Activated CD8-positive, alpha-beta T cell treated with anti-CD3 and anti-CD28 coated beads for 36 hours (primary cell): ENCODE results near the gene COX6B2. TPM values are rescaled to one million over a fixed set of nuclear protein-coding genes. Genes with fewer than 3 reads are reported as not detected.

Source experiments
- ATAC-seq: fragments of 200-7000 bp; cut with Tn5 transposase; one replicate; pipeline ENCODE4 v1.10.0; 2021; ENCODE audit warnings: mild to moderate bottlenecking, moderate library complexity
- CTCF ChIA-PET: fragments of 350-600 bp; sonication (Branson Sonifier 250); formaldehyde crosslinking; loops from one replicate; lab custom pipeline; 2021; ENCODE audit warnings: antibody characterized with exemption; lab: Charles Lee
- POLR2A ChIA-PET: fragments of 350-600 bp; sonication (Branson Sonifier 250); formaldehyde crosslinking; loops from one replicate; lab custom pipeline; 2021; ENCODE audit warnings: antibody characterized with exemption; lab: Charles Lee
- DNase-seq: peaks from one replicate; pipeline ENCODE4 v3.0.0-alpha.2; 2020
- H3K27ac Mint-ChIP-seq: one replicate; pipeline ENCODE4 v1.8.0; 2021; ENCODE audit warnings: mild to moderate bottlenecking, mixed read lengths
- H3K27me3 Mint-ChIP-seq: one replicate; pipeline ENCODE4 v1.8.0; 2021; ENCODE audit warnings: mixed read lengths
- H3K36me3 Mint-ChIP-seq: one replicate; pipeline ENCODE4 v1.8.0; 2021; ENCODE audit warnings: low read depth, mixed read lengths
- H3K4me1 Mint-ChIP-seq: one replicate; pipeline ENCODE4 v1.8.0; 2021; ENCODE audit warnings: low read depth, mixed read lengths
- H3K4me3 Mint-ChIP-seq: one replicate; pipeline ENCODE4 v1.8.0; 2021; ENCODE audit warnings: mild to moderate bottlenecking, moderate library complexity, mixed read lengths
- H3K9me3 Mint-ChIP-seq: one replicate; pipeline ENCODE4 v1.8.0; 2021; ENCODE audit warnings: mixed read lengths
- intact Hi-C: fragments of 100-400 bp; cut with micrococcal nuclease; formaldehyde crosslinking; loops from one replicate; pipeline ENCODE4 v1.10.0; 2022
- total RNA-seq, 2 experiments: library from RNA; stranded (reverse); gene quantifications; one replicate each; pipeline ENCODE4 v1.2.3, GENCODE V29; 2021
- TF ChIP-seq, protein P1 (sequence below): fragments of 200-600 bp; IDR thresholded peaks from one replicate; pipeline ENCODE4 v1.8.0; 2022; ENCODE audit warnings: antibody characterized with exemption, mild to moderate bottlenecking

The COX6B2 gene
- total RNA-seq, 2 experiments from 2014 or later = not detected

DNA sequence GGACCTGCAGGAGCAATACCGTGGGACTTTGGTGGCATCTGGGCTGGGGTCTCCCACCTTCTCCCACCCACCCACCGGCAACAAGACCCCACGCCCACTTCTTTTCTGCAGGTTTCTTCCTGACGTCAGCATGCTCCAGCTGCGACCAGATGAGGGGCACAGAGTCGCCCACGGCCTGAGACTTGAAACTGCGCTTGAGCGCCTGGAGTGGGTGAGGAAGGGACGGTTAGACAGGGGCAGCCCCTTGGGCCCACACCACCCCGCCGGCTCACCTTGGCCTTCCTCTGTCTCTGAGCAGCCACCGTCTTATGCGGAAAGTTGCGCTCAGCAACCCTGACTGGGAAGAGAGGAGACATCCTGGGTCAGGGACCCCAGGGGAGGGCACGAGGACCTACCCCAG, 6.4 kb upstream of the COX6B2 start:
- no peaks in the 10 kb centered on the region for H3K9me3 Mint-ChIP-seq
- H3K27ac Mint-ChIP-seq = no peak overlapping the region
- no peaks in the 10 kb centered on the region for H3K36me3 Mint-ChIP-seq
- intact Hi-C loops = no loop called here
- POLR2A ChIA-PET = interaction anchor here (0.7 to 0.9 kb wide), 3 partner anchors 12 to 24 kb away, joined by 3 read pairs; no protein-coding TSS in a partner anchor
- DNase-seq = no peak
- no peaks in the 10 kb centered on the region for H3K4me1 Mint-ChIP-seq
- no peak for ATAC-seq
- H3K27me3 Mint-ChIP-seq = peaks cover 4% of the 10 kb centered on the region
- H3K4me3 Mint-ChIP-seq = no peak overlapping the region
- CTCF ChIA-PET = no interaction called here
- TF ChIP-seq, protein P1, sequence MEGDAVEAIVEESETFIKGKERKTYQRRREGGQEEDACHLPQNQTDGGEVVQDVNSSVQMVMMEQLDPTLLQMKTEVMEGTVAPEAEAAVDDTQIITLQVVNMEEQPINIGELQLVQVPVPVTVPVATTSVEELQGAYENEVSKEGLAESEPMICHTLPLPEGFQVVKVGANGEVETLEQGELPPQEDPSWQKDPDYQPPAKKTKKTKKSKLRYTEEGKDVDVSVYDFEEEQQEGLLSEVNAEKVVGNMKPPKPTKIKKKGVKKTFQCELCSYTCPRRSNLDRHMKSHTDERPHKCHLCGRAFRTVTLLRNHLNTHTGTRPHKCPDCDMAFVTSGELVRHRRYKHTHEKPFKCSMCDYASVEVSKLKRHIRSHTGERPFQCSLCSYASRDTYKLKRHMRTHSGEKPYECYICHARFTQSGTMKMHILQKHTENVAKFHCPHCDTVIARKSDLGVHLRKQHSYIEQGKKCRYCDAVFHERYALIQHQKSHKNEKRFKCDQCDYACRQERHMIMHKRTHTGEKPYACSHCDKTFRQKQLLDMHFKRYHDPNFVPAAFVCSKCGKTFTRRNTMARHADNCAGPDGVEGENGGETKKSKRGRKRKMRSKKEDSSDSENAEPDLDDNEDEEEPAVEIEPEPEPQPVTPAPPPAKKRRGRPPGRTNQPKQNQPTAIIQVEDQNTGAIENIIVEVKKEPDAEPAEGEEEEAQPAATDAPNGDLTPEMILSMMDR = no peak

DNA sequence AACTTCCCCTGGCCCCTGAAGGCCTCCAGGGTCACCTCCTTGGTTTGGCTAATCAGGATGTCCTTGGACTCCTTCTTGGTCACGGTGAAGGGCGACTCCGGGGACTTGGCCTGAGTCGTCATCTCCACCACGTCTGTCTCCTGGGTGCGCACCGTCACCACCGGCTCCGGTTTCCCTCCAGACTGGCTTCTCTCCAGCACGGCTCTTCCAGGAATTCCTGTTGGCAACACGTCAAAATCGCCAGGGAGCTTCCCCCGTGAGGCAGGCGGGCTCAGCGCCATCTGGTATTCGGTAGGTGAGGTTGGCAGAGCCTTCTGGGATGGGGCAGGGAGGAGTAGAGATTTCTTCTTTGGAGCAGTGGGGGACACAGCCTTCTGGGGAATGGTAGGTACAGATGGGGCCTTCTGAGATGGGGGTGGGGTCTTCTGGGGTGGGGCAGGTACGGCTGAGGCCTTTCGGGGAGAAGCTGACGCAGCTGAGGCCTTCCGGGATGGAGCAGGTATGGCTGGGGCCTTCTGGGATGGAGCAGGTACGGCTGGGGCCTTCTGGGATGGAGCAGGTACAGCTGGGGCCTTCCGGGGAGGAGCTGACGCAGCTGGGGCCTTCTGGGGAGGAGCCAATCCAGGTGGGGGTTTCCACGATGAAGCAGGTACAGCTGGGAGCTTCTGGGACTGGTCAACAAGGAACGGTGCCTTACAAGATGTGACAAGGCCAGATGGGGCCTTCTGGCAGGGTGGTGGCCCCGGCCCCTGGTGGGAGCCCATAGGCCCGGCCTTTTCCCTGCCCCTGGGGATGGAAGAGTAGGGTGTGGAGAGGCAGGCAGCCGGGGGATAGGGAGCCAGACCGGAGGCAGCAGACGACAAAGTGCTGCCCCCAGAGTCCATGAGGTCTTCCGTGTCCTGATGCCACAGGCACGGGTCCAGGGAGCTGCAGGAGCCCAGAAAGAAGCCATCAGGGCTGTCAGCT, 4.7 kb upstream of the COX6B2 start:
- TF ChIP-seq, protein P1 = no peak
- no peak for DNase-seq
- Mint-ChIP-seq H3K27me3 (peaks cover 13% of the 10 kb centered on the region), H3K4me3 (no peak overlapping the region), H3K4me1 (no peaks in the 10 kb centered on the region), H3K27ac (no peak overlapping the region), H3K9me3 (no peaks in the 10 kb centered on the region), H3K36me3 (no peaks in the 10 kb centered on the region)
- no peak for ATAC-seq
- ChIA-PET CTCF (interaction anchor here (0.6 to 1.0 kb wide), 3 partner anchors 58 to 67 kb away, joined by 3 read pairs; no protein-coding TSS in a partner anchor), POLR2A (interaction anchor here (0.8 to 1.1 kb wide), 2 partner anchors 20 to 58 kb away, joined by 3 read pairs; no protein-coding TSS in a partner anchor)
- intact Hi-C loops = no loop called here

DNA sequence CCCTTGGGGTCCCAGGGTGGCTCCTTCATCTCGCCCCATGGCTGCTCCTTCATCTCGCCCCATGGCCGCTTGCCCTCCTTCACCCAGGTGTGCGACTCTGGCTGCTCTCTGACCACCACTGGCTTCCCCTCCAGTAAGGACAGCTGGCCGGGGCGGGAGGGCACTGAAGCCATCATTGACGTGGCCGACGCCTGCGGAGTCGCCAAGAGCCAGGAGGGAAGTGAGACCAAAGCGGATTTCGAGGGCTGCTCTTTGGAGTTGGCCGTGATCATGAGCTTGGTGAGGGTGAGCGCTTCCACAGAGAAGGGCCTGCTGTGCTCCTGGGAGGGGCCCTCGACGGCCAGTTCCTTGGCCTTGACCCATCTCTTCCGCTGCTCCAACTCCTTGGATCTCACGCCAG, 4.0 kb upstream of the COX6B2 start:
- DNase-seq (no peak), ATAC-seq (no peak)
- H3K27ac Mint-ChIP-seq = no peak overlapping the region
- TF ChIP-seq, protein P1 = no peak
- peaks cover 3% of the 10 kb centered on the region for H3K4me1 Mint-ChIP-seq
- H3K27me3 Mint-ChIP-seq = peaks cover 18% of the 10 kb centered on the region
- no peaks in the 10 kb centered on the region for H3K9me3 Mint-ChIP-seq
- ChIA-PET CTCF (interaction anchor here (1.0 kb wide), 1 partner anchor 60 kb away, joined by 3 read pairs; no protein-coding TSS in a partner anchor), POLR2A (interaction anchor here (0.8 to 1.1 kb wide), 2 partner anchors 19 to 57 kb away, joined by 3 read pairs; no protein-coding TSS in a partner anchor)
- H3K4me3 Mint-ChIP-seq = no peak overlapping the region
- H3K36me3 Mint-ChIP-seq = no peaks in the 10 kb centered on the region
- intact Hi-C loops = no loop called here

DNA sequence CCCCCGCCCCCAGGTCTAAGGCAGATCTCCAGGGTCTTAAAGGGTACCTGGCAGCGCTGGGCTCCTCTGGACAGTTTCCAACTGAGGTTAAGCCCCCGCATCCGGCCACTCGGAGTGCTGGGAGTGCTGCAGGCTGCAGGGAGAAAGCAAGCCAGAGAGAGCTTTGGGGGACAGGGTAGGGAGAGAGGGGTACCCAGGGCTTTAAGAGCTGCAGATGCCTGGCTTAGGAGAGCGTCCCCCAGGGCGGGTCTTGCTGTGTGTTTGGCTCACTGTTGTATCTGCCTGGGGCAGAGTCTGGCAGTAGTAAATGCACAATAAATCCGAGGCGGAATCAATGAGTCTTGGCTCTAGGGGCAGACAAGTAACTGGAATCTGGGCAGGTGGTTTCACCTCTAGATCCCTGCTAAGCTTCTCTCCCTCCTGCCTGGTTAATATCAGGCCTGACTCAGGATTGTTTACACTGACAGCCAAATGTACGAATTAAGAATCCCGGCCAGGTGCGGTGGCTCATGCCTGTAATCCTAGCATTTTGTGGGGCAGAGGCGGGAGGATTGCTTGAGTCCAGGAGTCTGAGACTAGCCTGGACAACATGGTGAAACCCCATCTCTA, 798 bp upstream of the COX6B2 start:
- Mint-ChIP-seq H3K9me3 (no peaks in the 10 kb centered on the region), H3K27ac (no peak overlapping the region), H3K4me1 (peaks cover 15% of the 10 kb centered on the region), H3K27me3 (peaks cover 50% of the 10 kb centered on the region), H3K36me3 (no peaks in the 10 kb centered on the region), H3K4me3 (no peak overlapping the region)
- POLR2A ChIA-PET = interaction anchor here (0.8 to 1.8 kb wide), 5 partner anchors 10 to 96 kb away, joined by 3 to 6 read pairs (median 4); partner anchors contain the start of gene TMEM238
- CTCF ChIA-PET = no interaction called here
- DNase-seq = no peak
- no peak for ATAC-seq
- TF ChIP-seq, protein P1 = no peak
- intact Hi-C loops = no loop called here
